Heart left ventricle (tissue), 13 donors: ENCODE results near the gene SPATS2L.

Experiments
- CTCF ChIP-seq, 12 donors: fragments of 200-600 bp; sonication (generic) in 4 of 12; IDR thresholded peaks; one replicate each; pipeline versions ENCODE4 v1.5.0 to v1.8.0; 2018 to 2022; ENCODE audit warnings: antibody characterized with exemption in 12 of 12, mild to moderate bottlenecking in 5 of 12
- POLR2A ChIP-seq, 2 donors: fragments of 450-650 bp; IDR thresholded peaks; one replicate each; pipeline ENCODE4 v1.6.1; 2017; ENCODE audit warnings: antibody characterized with exemption in 2 of 2, mild to moderate bottlenecking in 2 of 2, moderate library complexity in 2 of 2
- donor health status: ischemic (EF 13 %, LVEDD 7.1; RV severe dilation, severe dysfunction).
- donor health status: DM: no; HTN: yes; CAD: no.
- donor health status: DM: no; HTN: no; CAD: no.
- donor health status: ischemic (EF 25% LVEDD 6.9; RV normal size, moderate dysfunction).
- donor health status: ischemic (EF 25% LVEDD 5.7; RV mildly dilated, moderate dysfunction).
- donor health status: ischemic (EF 35%, LVEDD 5.7; RV mildly dilated, moderate dysfunction).
- donor health status: nonischemic (EF 11% LVEDD 7.7; RV severe dilation, severe dysfunction).
- donor health status: DM: yes; HTN: yes; CAD: no.
- donor health status: PGD.
- donor health status: ischemic (EF 29% LVEDD 5.4; RV normal size, mild dysfunction).
- donor health status: nonischemic (EF 23%, LVEDD 6.1; RV moderate dilation, normal function).

DNA sequence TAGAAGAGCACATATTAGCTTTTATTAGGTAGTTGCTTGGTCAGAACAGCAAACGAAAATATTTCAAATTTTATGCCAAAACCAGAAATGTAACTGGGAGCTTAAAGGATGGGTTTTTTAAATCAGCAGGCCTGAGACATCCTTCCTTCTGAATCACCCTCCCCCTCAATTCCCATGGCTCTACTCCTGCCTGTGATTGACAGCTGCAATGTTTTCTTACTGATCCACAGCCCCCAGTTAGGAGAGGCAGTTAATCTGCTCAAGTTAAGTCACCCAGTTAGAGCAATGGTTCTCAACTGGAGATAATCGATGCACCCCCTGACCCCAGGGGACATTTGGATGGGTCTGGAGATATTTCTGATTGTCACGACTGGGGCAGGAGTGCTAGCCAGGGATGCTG lies 178.4 kb downstream of the SPATS2L start:
- TF ChIP-seq CTCF (IDR thresholded peaks at IDR 0.05): no peak
- TF ChIP-seq POLR2A (IDR thresholded peaks at IDR 0.05): no peak
